ENCODE data around the gene OSBPL2.

Gene OSBPL2

DNA sequence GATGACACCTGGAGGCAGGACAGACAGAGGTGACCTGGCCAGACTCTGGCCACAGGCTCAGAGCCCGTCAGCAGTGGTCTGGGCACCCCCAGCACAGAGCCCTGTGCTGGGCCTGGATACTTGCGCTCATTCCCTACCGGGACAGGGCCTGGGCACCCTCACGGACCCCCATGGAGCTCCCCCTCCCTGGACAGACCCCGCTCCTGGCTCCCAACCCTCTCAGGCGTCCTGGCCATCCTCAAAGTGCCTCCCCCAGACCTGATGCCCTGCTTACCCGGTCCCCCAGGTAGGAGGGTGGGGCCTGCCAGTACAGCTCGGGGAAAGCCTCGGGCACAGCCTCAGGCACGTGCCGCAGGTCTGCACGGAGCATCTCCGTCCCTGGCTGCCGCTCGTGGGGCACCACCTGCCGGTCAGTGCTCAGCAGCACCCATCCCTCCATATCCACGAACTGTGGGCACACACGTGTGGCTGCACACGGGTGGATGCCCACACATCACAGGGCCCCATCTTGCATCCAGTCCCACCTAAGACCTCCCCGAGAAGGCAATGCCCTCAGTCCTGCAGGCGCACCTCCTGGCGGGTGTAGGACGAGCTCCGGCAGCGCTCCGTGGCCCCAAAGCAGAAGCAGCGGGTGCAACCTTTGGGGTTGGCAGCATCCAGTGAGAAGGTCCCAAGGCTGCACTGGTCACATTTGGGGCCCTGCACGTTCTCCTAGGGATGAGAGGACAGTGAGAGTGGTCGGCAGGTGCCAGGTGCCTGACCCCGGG, 88.8 kb downstream of the OSBPL2 start:
- no peak for DNase-seq (ENCODE audit: low spot score)

DNA sequence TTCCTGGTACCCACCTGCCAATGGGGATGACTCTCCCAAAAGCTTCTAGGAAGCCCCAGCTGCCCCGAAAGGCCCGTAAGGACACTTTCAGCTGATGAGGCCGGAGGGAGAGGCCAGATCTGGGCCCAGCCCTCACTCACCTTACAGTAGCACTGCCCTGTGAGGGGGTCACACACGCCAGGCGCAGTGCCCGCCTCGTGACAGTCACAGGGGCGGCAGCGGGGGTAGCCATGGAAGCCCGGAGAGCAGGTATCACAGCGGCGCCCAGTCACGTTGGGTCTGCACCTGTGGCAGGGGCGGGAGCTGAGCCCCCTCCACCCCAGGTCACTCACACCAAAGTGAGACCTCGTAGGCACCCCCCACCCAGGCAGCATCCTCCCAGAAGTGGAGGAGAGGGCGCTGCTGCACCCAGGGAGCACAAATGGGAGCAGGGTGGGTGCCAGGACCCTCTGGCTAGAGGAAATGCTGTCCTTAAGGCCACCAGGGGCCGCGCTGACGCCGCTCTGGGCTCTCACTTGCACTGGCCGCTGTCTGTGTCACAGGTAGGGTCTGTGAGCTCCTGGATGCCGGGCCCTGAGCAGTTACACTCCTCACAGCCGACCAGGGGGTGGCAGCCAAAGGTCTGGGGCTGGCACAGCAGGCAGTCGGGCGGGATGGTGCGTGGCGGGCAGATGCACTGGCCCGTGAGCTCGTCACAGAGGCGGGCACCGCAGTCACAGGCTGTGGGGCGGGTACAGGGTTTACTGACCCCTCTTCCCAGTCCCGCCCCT, 89.6 kb downstream of the OSBPL2 start:
- no peak for DNase-seq (ENCODE audit: low spot score)

DNA sequence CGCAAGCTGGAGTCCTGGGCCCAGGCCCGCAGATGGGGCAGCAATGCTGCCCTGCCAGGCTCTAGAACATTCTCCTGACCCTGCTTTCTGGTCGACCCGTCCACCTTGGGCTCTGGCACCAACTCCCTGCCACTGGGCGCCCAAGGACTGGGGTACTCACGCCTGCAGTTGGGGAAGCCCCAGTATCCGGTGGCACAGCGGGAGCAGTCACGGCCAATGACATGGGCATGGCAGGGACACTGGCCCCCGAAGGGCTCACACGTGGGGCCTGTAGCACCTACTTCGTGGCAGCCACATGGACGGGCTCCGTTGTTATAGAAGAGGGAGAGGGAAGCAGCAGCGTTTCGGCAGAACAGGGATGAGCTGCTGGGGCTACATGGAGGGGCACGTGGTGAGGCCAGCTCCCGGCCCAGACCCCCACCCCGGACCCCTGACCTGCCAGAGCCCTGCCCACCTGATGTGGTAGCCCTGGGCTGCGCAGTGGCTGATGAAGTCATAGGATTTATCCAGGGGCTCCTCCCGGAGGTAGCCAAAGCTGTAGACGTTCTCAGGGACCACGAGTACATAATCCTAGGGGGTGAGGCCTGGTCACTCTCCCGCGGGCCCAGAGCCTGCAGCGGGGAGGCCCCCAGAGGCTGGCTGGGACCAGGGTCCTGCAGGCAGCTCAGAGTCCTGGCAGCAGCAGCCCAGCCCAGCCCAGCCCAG, 90.5 kb downstream of the OSBPL2 start:
- no peak for DNase-seq (ENCODE audit: low spot score)

DNA sequence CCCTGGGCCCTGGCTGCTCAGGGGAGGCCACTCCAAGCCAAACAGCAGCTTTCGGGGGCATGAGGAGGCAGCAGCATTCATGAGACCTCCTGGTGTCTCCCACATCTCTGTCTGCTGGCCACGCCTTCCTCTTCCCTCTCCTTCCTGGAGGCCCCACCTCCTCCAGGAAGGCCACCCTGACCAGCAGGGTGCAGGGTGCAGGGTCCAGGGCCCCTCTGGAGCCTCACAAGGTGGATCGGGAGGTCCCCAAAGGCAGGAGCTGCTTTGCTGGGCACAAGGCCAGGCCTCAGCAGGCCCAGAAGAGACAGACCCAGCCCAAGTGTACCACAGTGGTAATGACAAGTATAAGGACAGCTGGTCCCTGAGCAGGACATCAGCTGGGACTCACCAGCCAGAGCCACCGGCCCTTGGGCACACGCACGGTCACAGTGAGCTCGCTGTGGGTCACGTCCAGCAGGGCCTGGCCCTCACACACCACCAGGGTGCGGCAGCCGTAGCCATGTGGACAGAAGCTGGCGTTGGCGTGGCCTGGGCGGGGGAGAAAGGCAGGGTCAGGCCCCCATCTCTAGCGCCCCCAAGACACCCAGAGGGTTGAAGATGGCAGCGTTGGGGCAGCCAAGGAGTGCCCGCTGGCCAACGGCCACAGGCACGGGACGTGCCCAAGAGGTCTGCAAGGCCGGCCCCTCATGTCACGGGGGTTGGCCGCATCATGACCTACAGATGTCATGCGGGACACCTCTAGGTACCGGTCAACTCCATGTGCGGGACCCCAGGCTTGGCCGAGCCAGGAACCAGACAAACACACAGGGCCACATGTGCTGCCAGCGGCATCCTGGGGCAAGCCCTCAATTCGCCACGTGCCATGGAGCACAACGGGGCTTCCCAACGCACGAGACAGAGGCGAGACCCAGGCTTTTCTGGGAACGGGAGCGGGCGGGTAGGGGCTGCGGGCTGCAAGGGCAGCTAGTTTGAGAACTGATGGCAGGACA, 91.4 kb downstream of the OSBPL2 start:
- no peak for DNase-seq (ENCODE audit: low spot score)

DNA sequence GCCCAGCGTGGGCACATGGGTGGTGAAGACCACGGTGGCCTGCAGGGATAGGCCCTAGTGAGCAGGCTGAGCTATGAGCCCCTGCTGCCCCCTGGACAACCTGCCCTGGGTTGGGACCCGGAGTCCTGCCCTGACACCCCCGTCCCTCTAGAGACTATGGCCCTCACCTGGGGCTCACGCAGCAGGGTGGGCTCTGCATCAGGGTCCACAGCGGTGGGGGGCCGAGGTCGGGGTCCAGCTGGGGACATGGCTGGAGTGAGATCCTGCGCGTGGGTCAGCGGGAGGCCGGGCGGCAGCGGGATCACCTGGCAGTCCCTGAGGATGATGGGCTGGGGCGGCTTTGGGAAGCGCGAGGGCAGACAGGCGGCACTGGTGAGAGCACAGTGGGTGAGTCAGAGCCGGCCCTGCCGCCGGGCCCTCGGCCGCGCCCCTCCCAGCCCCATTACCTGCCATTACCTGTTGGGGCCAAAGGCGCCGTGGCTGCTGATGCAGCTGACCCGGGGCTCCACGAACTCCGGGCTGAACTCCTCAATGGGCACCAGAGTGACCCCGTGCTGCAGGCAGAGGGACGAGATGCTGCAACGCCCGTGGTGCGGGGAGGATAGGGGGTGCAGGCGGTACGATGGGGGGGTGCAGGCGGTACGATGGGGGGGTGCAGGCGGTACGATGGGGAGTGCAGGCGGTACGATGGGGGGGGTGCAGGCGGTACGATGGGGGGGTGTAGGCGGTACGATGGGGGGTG, 92.4 kb downstream of the OSBPL2 start:
- DNase-seq (ENCODE audit: low spot score), result no peak

DNA sequence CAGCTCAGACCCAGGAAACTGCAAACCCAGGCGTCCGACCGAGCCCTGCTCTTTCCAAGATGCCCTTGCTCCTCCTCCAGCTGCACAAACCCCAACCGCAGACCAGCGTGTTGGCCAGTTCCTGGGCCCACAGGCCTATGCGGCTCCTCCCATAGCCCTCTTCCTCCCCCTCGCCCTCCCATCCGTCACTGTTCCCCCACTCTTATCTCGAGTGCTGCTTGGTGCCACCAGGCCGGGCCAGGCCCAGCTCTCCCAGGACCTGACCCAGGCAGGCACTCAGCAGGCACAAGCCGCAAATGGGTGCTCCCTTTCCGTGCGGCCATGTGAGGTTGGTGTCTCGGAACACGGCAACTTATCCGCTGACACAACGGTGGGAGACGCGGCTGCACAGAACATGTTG, 93.0 kb downstream of the OSBPL2 start:
- DNase-seq (ENCODE audit: low spot score), result no peak

DNA sequence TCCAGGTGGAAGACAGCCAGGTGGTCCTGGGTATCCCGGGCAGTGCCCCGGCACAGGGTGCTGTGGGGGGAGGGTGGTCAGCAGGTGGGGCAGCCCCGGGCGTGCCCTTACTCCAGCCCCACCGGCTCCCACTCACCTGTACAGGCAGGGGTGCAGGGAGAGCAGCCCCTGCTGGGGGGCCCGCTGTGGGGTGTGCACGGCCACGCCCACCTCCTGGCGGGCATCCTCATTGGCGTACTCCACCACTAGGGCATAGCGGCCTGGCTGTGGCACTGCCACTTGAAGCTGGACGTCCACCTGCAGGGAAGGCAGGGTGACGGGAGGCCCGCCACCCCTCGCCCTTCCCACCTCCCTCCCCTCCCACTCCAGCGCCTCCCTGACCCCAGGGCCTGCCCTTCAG, 94.1 kb downstream of the OSBPL2 start:
- DNase-seq (ENCODE audit: low spot score), result no peak

DNA sequence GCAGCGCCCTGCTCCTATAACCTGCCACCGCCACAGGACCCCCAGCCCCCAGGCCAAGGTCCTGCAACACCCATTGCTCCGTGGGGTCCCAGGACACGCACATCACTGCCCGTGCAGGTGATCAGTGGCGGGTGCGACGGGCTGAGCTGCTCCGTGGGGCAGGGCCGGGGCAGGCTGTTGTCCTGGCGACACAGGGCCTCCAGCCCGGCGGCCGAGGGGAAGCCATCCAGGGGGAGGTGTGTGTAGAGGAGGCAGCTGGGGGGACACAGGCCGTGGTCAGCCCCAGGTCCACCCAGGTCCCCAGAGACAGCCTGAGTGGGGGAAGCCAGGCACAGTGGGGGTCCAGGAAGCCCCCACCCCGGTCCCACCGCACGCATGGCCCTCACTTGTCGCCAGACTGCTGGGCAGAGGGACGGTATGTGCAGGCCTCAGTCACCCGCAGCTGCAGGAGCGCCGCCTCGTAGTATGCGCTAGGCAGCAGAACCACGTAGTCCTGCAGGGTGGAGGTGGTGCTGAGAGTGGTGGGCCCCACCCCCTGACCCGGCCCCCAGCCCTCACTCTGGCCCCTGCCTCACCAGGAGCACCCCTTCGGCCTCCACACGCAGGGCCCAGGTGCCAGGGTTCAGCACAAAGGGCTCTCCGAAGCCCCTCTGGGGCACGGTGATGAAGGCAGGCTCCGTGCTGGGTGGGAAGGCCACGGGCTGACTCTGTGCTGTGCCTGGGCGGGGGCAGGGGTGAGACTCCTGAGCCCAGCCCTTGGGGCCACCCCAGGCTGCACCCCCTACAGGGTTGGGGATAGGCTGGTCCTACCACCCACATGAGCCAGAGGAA, 94.9 kb downstream of the OSBPL2 start:
- no peak for DNase-seq (ENCODE audit: low spot score)

DNA sequence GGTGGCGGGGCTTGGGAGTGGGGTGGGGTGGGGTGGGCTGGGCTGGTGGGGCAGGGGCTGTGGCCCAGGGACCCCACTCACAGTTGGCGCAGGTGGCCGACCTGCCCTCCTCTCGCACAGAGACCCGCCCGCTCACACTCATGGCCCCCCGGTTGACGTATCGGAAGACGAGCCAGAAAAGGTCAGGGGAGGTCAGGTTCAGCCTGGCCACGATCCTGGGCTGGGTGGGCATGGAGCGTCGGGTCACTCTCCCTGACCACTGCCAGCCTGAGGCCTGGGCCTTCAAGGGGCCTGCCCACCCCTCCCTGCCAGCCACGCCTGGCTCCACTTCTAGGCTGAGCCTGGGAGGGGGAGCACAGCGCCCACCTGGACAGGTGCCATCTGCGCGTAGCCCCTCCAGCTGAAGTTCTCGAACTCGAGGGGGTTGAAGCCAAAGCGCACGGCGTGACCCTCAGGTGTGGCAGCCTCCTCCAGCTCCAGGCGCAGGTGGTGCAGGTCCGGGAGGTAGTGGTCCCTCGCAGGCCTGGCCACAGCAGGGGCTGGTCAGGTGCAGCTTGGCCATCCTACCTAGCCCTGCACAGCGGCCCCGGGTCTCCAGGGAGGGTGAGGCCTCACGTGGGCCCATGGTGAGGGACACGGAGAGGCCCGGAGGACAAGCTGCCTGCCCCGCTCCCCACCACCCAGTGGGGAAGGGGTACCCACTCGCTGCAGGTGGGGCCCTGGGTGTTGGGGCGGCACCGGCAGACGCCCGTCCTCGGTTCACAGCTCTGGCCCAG, 95.7 kb downstream of the OSBPL2 start:
- DNase-seq (ENCODE audit: low spot score), result no peak

DNA sequence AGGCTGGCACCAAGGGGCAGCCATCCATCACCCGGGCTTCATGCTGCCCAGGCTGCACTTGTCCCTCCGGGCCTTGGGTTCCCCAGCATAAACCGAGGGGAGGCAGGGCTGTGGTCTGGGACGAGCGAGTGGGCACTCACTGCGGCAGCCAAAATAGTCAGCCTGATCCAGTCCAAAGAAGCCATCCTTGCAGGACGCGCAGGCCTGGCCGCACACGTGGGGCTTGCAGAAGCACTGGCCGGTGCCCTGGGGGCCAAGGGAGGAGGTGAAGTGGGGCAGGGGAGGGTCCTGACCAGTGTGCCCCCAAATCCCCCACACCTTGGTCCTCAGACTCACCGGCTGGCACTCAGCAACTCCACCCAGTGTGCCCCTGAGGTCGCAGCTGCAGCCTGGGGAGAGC, 96.6 kb downstream of the OSBPL2 start:
- DNase-seq (ENCODE audit: low spot score), result no peak

DNA sequence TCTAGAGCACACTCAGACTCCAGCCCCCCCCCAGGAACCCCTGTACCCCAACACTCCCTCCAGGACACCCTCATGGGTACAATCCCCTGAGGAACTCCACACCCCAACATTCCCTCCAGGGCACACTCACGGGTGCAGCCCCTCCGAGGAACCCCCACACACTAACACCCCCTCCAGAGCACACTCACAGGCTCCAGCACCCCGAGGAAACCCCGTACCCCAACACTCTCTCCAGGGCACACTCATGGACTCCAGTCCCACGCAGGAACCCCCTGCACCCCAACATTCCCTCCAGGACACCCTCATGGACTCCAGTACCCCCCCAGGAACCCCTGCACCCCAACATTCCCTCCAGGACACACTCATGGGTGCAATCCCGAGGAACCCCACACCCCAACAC, 97.2 kb downstream of the OSBPL2 start:
- DNase-seq (ENCODE audit: low spot score), result no peak

DNA sequence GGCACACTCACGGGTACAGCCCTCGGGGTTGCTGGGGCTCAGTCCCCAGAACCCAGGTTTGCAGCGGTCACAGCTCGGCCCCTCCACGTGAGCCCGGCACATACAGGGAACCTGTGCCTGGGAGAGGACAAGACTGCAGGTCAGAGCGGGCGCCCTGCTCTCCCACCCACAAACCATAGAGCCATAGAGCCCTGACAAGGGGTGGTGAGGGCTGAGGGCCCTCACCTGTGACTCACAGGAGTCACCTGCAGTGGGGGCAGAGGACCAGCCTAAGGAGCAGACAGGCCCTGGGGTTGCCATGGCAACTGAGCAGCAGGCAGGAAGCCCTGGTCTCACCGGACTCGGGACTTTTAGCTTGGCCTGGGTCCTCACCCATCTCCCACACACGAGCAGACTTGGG, 98.0 kb downstream of the OSBPL2 start:
- DNase-seq (ENCODE audit: low spot score), result no peak

DNA sequence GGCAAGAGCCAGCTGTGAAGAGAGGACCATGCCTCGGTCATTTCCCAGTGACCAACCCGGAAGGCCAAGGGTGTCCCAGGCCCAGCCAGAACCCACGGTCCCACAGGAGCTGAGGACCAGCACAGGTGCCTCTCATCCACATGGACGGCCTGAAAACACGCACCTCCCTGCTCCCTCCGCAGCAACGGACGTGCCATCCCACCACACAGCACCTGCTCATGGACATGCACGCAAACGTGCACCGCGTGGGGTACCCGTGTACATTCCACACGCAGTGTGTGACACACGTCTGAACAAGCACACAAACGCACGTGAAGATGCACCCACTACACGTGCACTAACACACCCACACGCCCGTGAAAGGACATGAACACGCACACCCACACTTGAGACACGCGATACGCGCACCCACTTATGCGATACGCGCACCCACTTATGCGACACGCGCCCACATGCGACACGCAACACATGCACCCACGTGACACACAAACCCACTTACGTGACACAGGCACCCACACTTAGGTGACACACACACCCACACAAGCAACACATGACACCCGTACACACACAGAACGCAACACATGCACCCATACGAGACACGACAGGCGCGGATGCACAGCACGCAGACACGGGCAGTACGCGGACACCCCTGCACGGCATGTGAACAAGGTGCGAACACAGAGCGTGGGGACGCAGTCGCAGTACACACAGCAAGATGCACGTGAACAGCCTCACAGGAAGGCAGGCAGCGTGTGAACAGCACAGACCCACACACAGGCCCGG, 98.6 kb downstream of the OSBPL2 start:
- DNase-seq (ENCODE audit: low spot score), result no peak

DNA sequence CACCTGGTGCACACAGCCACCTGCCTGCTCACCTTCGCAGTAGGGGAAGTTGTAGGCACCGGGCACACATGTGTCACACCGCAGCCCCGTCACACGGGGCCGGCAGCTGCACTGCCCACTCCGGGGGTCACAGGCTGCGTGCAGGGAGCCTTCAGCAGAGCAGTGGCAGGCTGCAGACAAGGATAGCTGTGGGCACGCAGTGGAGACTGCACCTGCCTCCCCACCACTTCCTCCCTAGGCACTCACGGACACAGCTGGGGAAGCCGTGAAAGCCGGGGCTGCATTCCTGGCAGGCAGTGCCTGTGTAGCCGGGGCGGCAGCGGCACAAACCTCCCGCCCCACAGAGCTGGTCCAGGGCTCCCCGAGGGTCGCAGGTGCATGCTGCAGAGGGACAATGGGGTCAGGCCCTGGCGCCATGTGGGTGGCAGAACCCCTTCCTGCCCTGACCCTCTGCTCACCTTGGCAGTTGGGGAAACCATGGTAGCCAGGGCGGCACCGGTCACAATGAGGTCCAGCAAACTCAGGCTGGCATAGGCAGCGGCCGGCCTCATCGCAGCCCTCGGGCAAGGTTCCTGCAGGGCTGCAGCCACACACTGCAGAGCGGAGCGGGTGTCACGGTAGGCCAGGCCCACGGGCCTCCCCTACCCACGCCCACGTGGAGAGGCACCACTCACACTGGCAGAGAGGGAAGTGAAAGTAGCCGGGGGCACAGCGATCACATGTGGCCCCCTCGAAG, 99.4 kb downstream of the OSBPL2 start:
- no peak for DNase-seq (ENCODE audit: low spot score)

DNA sequence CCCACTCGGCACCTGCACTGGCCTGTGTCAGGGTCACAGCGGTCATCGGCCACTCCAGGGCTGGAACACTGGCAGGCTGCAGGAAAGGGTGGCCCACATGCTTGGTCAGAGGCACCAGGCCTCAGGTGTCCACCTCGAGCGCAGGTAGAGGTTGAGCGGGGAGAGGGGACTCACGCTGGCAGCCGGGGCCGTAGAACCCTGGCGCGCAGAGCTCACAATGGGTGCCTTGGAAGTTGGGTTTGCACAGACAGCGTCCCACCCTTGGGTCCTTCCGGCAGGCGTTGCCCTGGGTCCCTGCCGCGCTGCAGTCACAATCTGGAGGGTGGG, 99.9 kb downstream of the OSBPL2 start:
- no peak for DNase-seq (ENCODE audit: low spot score)

DNA sequence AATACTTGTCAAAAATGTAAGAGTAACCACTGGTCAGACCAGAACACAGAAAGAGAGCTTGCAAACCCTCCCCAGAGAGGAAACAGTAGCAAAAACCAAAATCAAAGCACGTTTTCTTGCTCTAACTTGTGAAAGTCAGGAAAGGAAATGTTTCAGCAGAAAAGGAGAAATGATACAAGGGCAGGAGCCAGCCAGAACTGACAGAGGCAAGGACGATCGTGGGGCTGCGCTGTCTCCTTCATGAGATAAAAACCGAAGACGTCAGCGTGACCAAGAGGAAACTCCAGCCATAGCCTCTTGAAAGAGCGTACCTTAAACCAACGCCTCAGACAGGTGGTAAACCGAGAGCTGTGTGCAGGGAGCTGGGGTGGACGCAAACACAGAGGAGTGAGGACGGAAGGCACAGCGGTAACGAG, 101.3 kb downstream of the OSBPL2 start:
- DNase-seq (ENCODE audit: low spot score), result no peak

DNA sequence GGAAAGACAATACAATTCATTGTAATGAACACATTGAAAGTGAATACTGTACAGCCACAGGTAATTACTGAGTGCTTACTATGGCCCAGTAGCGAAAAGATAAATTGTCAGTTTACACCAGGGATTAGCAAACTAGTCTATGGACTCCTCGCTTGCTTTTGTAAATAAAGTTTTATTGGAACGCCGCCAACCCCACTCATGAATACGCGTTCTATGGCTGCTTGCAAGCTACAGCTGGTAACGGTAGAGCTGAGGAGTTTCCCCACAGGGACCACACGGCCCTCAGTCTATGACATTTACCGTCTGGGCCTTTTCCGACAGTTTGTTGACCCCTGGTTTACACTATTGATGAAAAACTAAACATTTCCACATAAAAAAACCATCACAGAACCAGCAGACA, 104.6 kb downstream of the OSBPL2 start:
- DNase-seq (ENCODE audit: low spot score), result no peak

DNA sequence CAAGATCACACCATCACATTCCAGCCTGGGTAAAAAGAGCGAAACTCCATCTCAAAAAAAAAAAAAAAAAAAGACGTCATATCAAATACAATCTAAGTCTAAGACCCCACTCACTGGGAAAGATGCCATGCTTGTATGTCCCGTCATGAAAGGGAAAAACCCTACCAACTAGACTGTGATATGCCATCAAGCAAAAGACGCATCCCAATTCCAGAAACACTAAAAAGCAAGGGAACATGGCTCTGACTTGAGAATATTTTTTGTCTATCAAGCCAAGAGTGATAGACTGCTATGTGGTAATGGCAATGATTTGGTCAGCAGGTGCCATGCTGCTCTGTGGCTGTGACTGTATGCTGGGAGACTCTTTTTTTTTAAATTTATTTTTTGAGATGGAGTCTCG, 105.8 kb downstream of the OSBPL2 start:
- no peak for DNase-seq (ENCODE audit: low spot score)

Measured in AG08395 (cell line).